Osteoblast (primary cell): ENCODE data around the gene DDIT3. TPM values are rescaled to one million over a fixed set of nuclear protein-coding genes. Genes with fewer than 3 reads are reported as not detected.

Experiments
- DNase-seq: peaks from one replicate; pipeline ENCODE4 v3.0.0; 2011; ENCODE audit warnings: low spot score, mixed read lengths; ENCODE audit not compliant: insufficient read length; ENCODE audit errors: missing footprints
- H2AFZ ChIP-seq: 2 replicates; pipeline ENCODE4 v1.6.0; 2011; ENCODE audit warnings: mild to moderate bottlenecking, low read length
- H3K27ac ChIP-seq: 2 replicates; pipeline ENCODE4 v1.5.1; 2011; ENCODE audit warnings: mild to moderate bottlenecking, low read depth, low read length, moderate library complexity
- H3K27me3 ChIP-seq: 2 replicates; pipeline ENCODE4 v1.6.0; 2012; ENCODE audit warnings: mild to moderate bottlenecking, control low read depth, inconsistent platforms, low read length, moderate library complexity; ENCODE audit not compliant: insufficient read depth
- H3K36me3 ChIP-seq: 2 replicates; pipeline ENCODE4 v1.5.1; 2011; ENCODE audit warnings: mild to moderate bottlenecking, low read length, control low read depth, moderate library complexity; ENCODE audit not compliant: insufficient read depth
- H3K4me1 ChIP-seq: 2 replicates; pipeline ENCODE4 v1.5.1; 2011; ENCODE audit warnings: mild to moderate bottlenecking, low read length, control low read depth, moderate library complexity; ENCODE audit not compliant: insufficient read depth
- H3K4me2 ChIP-seq: 2 replicates; pipeline ENCODE4 v1.6.0; 2011; ENCODE audit warnings: mild to moderate bottlenecking, low read length; ENCODE audit not compliant: insufficient read depth
- H3K4me3 ChIP-seq: fragments of 200-600 bp; sonication (generic); 3 replicates; pipeline ENCODE4 v1.5.1; 2012; ENCODE audit warnings: mild to moderate bottlenecking, low read length, inconsistent platforms; ENCODE audit not compliant: insufficient read depth
- H3K79me2 ChIP-seq: 2 replicates; pipeline ENCODE4 v1.6.0; 2012; ENCODE audit warnings: mild to moderate bottlenecking, low read length, control low read depth, inconsistent platforms; ENCODE audit not compliant: insufficient read depth
- H3K9me3 ChIP-seq: 2 replicates; pipeline ENCODE4 v1.5.1; 2011; ENCODE audit warnings: low read depth, low read length, control low read depth
- H4K20me1 ChIP-seq: 2 replicates; pipeline ENCODE4 v1.6.0; 2012; ENCODE audit warnings: mild to moderate bottlenecking, low read length, control low read depth; ENCODE audit not compliant: insufficient read depth
- total RNA-seq: library from RNA; depleted of rRNA; stranded (reverse); fragments of >200 nt; gene quantifications from 2 replicates; pipeline ENCODE4 v1.2.3, GENCODE V29; 2012
- TF ChIP-seq, protein P1 (sequence below): IDR thresholded peaks from 2 replicates; pipeline ENCODE4 v1.5.1; 2011; ENCODE audit warnings: mild to moderate bottlenecking, low read depth, low read length, moderate library complexity; ENCODE audit errors: extremely low read depth

Gene DDIT3
- total RNA-seq, 1 donor: 136 TPM

GRCh38 chr12:57474430-57474829, 45.9 kb downstream of the DDIT3 start:
- H3K4me2 ChIP-seq: no peak overlapping the region
- no peak for DNase-seq

DNA sequence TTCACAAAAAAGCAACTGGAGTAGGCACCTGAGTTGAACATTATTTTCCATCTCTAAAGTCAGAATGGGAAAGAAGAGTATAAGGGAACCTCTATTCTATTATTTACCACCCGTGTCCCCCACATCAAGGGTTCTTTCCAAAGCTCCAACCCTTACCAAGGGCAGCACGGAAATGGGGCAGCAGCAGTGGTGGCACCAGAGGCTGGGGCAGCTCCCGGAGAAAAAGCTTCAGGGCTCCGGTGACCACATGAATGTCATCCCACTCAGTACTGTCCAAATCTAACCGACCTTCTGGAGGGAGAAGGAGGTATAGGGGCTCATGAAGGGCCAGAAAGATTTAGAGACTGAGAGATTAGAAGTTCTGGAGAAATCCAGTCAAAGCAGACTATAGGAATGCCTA, 46.4 kb downstream of the DDIT3 start:
- Histone ChIP-seq H2AFZ (no peak overlapping the region), H3K27ac (no peak overlapping the region), H3K27me3 (peaks cover 78% of the 10 kb centered on the region), H3K4me3 (no peak overlapping the region), H3K4me1 (no peaks in the 10 kb centered on the region), H3K9me3 (no peaks in the 10 kb centered on the region), H4K20me1 (no peaks in the 10 kb centered on the region), H3K79me2 (no peaks in the 10 kb centered on the region), H3K4me2 (no peak overlapping the region), H3K36me3 (no peaks in the 10 kb centered on the region)
- no peak for DNase-seq
- TF ChIP-seq, protein P1, sequence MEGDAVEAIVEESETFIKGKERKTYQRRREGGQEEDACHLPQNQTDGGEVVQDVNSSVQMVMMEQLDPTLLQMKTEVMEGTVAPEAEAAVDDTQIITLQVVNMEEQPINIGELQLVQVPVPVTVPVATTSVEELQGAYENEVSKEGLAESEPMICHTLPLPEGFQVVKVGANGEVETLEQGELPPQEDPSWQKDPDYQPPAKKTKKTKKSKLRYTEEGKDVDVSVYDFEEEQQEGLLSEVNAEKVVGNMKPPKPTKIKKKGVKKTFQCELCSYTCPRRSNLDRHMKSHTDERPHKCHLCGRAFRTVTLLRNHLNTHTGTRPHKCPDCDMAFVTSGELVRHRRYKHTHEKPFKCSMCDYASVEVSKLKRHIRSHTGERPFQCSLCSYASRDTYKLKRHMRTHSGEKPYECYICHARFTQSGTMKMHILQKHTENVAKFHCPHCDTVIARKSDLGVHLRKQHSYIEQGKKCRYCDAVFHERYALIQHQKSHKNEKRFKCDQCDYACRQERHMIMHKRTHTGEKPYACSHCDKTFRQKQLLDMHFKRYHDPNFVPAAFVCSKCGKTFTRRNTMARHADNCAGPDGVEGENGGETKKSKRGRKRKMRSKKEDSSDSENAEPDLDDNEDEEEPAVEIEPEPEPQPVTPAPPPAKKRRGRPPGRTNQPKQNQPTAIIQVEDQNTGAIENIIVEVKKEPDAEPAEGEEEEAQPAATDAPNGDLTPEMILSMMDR: no peak

More at GRCh38 chr12:57474430-57474829, 45.9 kb downstream of the DDIT3 start:
- TF ChIP-seq, protein P1: no peak
- H3K27me3 ChIP-seq: peaks cover 79% of the 10 kb centered on the region
- no peak overlapping the region for H3K27ac ChIP-seq
- no peaks in the 10 kb centered on the region for H3K79me2 ChIP-seq
- H2AFZ ChIP-seq: no peak overlapping the region
- no peaks in the 10 kb centered on the region for H3K9me3 ChIP-seq
- no peaks in the 10 kb centered on the region for H3K4me1 ChIP-seq
- no peak overlapping the region for H3K4me3 ChIP-seq
- no peaks in the 10 kb centered on the region for H4K20me1 ChIP-seq
- no peaks in the 10 kb centered on the region for H3K36me3 ChIP-seq

- H3K36me3 ChIP-seq: no peaks in the 10 kb centered on the region
- H3K4me2 ChIP-seq: no peak overlapping the region
- H3K79me2 ChIP-seq: no peaks in the 10 kb centered on the region
- H3K4me1 ChIP-seq: no peaks in the 10 kb centered on the region
- no peak overlapping the region for H3K4me3 ChIP-seq
- peaks cover 76% of the 10 kb centered on the region for H3K27me3 ChIP-seq
- no peaks in the 10 kb centered on the region for H4K20me1 ChIP-seq
- TF ChIP-seq, protein P1: no peak
- DNase-seq: peak; percentile 74
- H2AFZ ChIP-seq: no peak overlapping the region
- no peak overlapping the region for H3K27ac ChIP-seq
- no peaks in the 10 kb centered on the region for H3K9me3 ChIP-seq
These were observed 46.9 kb downstream of the DDIT3 start for GRCh38 chr12:57473392-57473791.

DNA sequence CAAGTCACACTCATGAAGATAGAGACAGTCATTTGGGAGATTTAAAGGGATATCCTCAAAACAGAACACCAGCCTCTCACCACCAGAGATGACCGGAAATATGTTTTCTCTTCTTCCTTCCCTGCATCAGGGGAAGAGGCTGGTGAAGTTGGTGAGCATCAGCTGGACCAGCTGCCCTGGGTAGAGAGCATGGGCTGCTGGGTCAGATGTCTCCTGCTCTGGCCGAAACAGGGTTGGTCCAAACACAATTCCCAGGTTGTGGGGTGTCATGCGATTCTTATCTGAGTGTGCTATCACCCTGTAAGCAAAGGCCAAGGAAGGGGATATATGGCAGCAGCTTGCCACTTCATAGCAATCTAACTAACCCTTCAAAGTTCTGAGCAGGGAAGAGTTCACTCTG, 47.9 kb downstream of the DDIT3 start:
- Histone ChIP-seq H3K27me3 (peaks cover 77% of the 10 kb centered on the region), H3K4me2 (no peak overlapping the region), H4K20me1 (no peaks in the 10 kb centered on the region), H3K79me2 (no peaks in the 10 kb centered on the region), H2AFZ (no peak overlapping the region), H3K27ac (no peak overlapping the region), H3K36me3 (no peaks in the 10 kb centered on the region), H3K9me3 (no peaks in the 10 kb centered on the region), H3K4me3 (no peak overlapping the region), H3K4me1 (no peaks in the 10 kb centered on the region)
- DNase-seq: no peak
- TF ChIP-seq, protein P1: no peak
